ENCODE results near the gene NFYA.

Gene NFYA

DNA sequence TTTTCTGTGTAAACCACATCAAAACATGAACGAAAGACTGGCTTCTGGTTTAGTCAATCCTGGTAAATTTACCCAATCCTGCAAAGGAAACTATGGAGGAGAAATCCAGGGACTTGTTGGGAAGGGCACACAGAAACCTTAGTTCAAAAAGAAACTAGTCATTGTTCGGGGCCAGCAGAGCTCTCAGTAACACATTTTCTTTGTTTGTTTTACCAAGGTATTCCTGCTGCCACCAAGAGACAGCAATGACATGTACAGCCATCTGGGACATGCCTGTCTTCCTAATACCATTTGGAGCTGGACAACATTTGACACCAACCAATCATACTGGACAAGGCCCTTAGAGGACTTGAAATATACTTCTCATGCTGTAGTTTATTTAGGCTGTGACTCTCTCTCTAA lies 8.9 kb upstream of the NFYA start:
- DNase-seq (ENCODE audit: low spot score) = no peak
- TF ChIP-seq, protein P1, sequence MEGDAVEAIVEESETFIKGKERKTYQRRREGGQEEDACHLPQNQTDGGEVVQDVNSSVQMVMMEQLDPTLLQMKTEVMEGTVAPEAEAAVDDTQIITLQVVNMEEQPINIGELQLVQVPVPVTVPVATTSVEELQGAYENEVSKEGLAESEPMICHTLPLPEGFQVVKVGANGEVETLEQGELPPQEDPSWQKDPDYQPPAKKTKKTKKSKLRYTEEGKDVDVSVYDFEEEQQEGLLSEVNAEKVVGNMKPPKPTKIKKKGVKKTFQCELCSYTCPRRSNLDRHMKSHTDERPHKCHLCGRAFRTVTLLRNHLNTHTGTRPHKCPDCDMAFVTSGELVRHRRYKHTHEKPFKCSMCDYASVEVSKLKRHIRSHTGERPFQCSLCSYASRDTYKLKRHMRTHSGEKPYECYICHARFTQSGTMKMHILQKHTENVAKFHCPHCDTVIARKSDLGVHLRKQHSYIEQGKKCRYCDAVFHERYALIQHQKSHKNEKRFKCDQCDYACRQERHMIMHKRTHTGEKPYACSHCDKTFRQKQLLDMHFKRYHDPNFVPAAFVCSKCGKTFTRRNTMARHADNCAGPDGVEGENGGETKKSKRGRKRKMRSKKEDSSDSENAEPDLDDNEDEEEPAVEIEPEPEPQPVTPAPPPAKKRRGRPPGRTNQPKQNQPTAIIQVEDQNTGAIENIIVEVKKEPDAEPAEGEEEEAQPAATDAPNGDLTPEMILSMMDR (IDR thresholded peaks at IDR 0.05; ENCODE audit: extremely low read depth, missing control alignments) = no peak

DNA sequence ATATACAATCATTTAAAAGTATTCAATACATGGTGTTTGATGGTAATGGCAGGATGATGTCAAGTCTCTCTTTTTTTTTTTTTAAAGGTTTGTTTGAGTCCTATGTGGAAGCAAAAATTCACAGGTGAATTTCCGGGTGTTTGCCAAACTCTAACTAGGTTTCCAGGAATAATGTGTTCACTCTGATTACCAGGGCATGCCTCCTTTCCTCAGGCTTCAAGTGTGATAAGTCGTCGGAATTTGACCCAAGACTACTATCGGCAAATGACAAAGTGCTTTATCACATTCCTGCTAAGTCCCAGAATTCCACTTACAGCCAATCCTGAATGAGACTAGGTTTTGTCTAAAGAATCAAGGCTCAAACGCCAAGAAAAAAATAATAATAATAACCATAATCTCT lies 7.9 kb upstream of the NFYA start:
- TF ChIP-seq, protein P1 (IDR thresholded peaks at IDR 0.05; ENCODE audit: extremely low read depth, missing control alignments) = no peak

DNA sequence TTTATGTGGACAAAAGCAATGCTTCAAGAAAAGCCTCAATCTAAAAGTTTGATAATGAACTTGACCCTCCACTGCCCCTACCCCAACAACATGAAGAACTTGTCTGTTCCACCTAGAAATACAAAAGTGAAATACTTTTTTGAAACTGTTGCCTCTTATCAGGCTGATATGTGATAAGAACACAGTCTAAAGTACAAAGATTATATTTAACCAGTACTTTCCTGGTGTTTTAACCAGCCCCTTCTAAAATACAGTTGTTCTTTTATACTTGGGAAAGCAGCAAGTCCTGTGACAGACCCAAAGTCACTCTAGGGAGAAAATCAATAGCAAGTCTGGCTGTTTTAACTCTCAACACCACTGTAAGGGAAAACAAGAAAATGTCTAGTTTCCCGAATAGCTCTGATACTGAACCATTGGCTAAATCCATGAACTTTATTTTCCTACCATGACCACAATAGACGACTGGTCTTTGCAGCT lies 7.2 kb upstream of the NFYA start:
- TF ChIP-seq, protein P1 (IDR thresholded peaks at IDR 0.05; ENCODE audit: extremely low read depth, missing control alignments) = no peak
- DNase-seq (ENCODE audit: low spot score) = no peak

More for the DNA sequence above, 7.9 kb upstream of the NFYA start:
- DNase-seq (ENCODE audit: low spot score) = no peak

DNA sequence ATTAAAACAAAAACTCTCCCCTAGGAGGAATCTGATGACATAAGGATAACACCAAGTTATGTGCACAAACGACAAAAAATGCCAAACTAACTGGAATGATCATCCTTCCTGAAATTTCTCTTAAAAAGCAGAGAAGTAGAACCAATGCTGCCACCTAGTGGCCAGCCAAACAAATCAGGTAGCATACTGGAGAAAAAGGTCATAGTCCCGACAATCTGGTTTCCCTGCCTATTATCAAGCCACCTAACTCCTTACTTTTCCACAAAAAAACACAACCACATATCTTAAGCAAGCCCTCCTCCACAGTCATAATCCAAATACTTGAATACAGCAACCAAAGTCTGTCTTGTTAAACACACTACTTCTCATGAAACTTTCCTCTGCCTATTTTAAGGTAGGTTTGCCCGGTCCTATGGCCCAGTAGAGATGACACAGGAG lies 5.9 kb upstream of the NFYA start:
- TF ChIP-seq, protein P1 (IDR thresholded peaks at IDR 0.05; ENCODE audit: extremely low read depth, missing control alignments) = peak; percentile 65
- DNase-seq (ENCODE audit: low spot score) = peak; percentile 30

DNA sequence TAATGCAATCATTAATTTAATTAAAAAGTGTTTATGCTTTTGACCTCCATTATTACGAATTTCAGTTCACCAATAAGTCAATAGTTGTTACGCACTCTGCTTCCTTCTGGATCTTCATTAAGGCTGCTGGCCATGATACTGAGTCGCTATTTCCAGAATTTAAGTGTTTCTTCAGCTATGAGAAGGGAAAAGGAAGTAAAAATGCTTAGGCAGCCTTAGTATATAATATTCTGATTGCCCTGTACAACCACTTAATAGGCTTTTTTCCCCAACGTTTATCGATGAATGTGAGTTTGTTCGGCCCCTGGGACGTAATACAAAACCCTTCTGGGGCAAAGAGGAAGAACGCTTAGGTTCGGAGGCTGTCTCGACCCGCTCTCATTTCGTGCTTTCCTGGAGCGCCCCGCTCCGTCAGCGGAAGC lies 1.3 kb upstream of the NFYA start:
- TF ChIP-seq, protein P1 (IDR thresholded peaks at IDR 0.05; ENCODE audit: extremely low read depth, missing control alignments) = no peak
- no peak for DNase-seq (ENCODE audit: low spot score)

DNA sequence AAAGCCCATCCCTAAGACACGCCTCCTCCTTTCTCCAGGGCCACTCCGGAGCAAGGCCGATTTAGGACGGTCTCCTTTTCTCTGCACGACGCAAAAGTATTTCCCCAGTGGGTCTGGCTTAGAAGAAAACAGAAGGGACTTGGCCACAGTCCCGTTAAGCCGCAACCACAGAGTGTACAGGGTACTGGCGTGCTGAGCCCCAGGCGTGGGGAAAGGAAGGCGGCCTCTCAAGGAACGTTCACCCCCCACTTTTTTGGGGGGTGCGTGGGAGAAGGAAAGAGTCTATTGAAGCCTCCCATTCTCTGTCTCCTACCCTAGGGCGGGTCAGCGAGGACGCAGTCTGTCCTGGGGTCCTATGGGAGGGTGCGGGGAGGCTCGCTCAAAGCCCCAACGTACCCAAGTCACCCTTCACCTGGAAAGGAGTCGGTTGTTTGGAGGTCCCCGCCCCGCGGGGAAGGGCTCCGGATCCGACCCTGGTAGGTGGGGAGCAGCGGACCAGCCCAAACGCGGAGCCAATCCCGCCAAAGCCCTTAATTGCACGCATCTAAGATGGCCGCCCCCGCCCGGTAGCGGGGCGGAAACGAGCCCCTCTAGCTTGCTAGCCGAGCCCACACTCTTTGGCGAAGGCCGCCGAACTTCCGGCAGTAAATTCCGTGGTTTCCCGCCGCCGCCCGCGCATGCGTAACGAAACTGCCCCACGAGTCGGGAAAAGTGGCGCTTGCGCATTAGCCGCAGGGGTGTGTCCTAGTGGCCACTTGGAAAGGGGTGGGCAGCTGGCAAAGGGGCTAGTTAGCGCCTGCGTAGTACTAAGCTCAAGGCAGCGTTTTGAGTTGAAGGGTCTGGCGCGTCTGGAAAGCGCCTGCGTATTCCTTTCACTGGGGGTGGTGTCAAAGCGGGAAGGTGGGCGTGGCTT lies 595 bp upstream of the NFYA start, which contains the start of gene OARD1:
Gene OARD1, minus strand, starts transcription at position 434 of the 913 bp plus-strand sequence. CDS start 722 bp downstream, outside the sequence.
- DNase-seq (ENCODE audit: low spot score) = peak; percentile 63
- TF ChIP-seq, protein P1 (IDR thresholded peaks at IDR 0.05; ENCODE audit: extremely low read depth, missing control alignments) = no peak

Measured in GM20000 (cell line).